KMS-11 (cell line): ENCODE data around the gene RBBP8NL.

ENCODE experiments used
- H2AFZ ChIP-seq: fragments of 200-600 bp; sonication (generic); 2 replicates; pipeline ENCODE4 v1.6.1; 2016; ENCODE audit warnings: antibody characterized with exemption, mixed run types, low read depth
- H3K27ac ChIP-seq: fragments of 200-600 bp; sonication (generic); 2 replicates; pipeline ENCODE4 v1.6.1; 2016; ENCODE audit warnings: mild to moderate bottlenecking, mixed run types
- H3K27me3 ChIP-seq: fragments of 200-600 bp; sonication (generic); 2 replicates; pipeline ENCODE4 v1.6.1; 2017; ENCODE audit warnings: mild to moderate bottlenecking, low read depth, mixed run types, moderate library complexity; ENCODE audit not compliant: insufficient read depth
- H3K36me3 ChIP-seq: fragments of 200-600 bp; sonication (generic); 2 replicates; pipeline ENCODE4 v1.6.1; 2017; ENCODE audit warnings: mild to moderate bottlenecking, mixed run types; ENCODE audit not compliant: insufficient read depth
- H3K4me1 ChIP-seq: fragments of 200-600 bp; sonication (generic); 2 replicates; pipeline ENCODE4 v1.6.1; 2016; ENCODE audit warnings: mild to moderate bottlenecking, low read depth, mixed run types; ENCODE audit not compliant: poor library complexity, severe bottlenecking
- H3K4me2 ChIP-seq: fragments of 200-600 bp; sonication (generic); 2 replicates; pipeline ENCODE4 v1.7.0; 2016; ENCODE audit warnings: mild to moderate bottlenecking, mixed run types
- H3K4me3 ChIP-seq: fragments of 200-600 bp; sonication (generic); IDR thresholded peaks from 2 replicates; pipeline ENCODE4 v1.6.1; 2017; ENCODE audit warnings: low read depth, low read length, mixed read lengths; ENCODE audit not compliant: insufficient read depth
- H3K79me2 ChIP-seq: fragments of 200-600 bp; sonication (generic); 2 replicates; pipeline ENCODE4 v1.6.1; 2016; ENCODE audit warnings: low read depth, mixed run types; ENCODE audit not compliant: insufficient read depth
- H3K9ac ChIP-seq: fragments of 200-600 bp; sonication (generic); 2 replicates; pipeline ENCODE4 v1.6.1; 2016; ENCODE audit warnings: mild to moderate bottlenecking, mixed run types
- H4K20me1 ChIP-seq: fragments of 200-600 bp; sonication (generic); 2 replicates; pipeline ENCODE4 v1.6.1; 2016; ENCODE audit warnings: mild to moderate bottlenecking, mixed run types; ENCODE audit not compliant: insufficient read depth
- TF ChIP-seq, protein P1 (sequence below): fragments of 200-600 bp; sonication (generic); conservative IDR thresholded peaks from 2 replicates; pipeline ENCODE4 v1.6.1; 2017; ENCODE audit warnings: low read depth, mild to moderate bottlenecking, antibody characterized with exemption, low read length, moderate library complexity, mixed read lengths

RBBP8NL gene

DNA sequence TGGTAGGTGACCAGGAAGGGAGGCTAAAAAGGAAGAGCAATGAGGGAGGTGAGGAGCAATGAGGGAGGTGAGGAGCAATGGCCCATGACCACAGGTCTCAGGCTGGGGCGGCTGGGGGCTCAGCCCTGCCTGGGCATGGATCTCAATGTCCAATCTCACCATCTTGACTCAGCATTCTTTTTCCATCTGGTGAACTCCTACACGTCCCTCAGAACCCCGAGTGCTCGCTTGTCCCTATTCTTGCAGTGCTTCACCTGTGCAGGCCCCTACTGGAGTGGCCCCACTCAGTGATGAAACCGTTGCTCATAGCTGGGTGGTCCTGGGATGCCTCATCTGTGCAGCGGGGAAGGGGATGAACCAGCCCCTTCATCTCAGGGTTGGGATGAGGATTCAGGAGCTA is 16.9 kb upstream of the RBBP8NL start:
- peaks cover 96% of the 10 kb centered on the region for H3K27me3 ChIP-seq
- no peak overlapping the region for H3K27ac ChIP-seq
- no peak overlapping the region for H3K9ac ChIP-seq
- H3K36me3 ChIP-seq = no peaks in the 10 kb centered on the region
- no peak overlapping the region for H2AFZ ChIP-seq
- no peaks in the 10 kb centered on the region for H3K79me2 ChIP-seq
- peaks cover 6% of the 10 kb centered on the region for H3K4me1 ChIP-seq
- no peak overlapping the region for H3K4me3 ChIP-seq
- H4K20me1 ChIP-seq = no peaks in the 10 kb centered on the region
- H3K4me2 ChIP-seq = no peak overlapping the region
- TF ChIP-seq, protein P1, sequence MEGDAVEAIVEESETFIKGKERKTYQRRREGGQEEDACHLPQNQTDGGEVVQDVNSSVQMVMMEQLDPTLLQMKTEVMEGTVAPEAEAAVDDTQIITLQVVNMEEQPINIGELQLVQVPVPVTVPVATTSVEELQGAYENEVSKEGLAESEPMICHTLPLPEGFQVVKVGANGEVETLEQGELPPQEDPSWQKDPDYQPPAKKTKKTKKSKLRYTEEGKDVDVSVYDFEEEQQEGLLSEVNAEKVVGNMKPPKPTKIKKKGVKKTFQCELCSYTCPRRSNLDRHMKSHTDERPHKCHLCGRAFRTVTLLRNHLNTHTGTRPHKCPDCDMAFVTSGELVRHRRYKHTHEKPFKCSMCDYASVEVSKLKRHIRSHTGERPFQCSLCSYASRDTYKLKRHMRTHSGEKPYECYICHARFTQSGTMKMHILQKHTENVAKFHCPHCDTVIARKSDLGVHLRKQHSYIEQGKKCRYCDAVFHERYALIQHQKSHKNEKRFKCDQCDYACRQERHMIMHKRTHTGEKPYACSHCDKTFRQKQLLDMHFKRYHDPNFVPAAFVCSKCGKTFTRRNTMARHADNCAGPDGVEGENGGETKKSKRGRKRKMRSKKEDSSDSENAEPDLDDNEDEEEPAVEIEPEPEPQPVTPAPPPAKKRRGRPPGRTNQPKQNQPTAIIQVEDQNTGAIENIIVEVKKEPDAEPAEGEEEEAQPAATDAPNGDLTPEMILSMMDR = no peak

DNA sequence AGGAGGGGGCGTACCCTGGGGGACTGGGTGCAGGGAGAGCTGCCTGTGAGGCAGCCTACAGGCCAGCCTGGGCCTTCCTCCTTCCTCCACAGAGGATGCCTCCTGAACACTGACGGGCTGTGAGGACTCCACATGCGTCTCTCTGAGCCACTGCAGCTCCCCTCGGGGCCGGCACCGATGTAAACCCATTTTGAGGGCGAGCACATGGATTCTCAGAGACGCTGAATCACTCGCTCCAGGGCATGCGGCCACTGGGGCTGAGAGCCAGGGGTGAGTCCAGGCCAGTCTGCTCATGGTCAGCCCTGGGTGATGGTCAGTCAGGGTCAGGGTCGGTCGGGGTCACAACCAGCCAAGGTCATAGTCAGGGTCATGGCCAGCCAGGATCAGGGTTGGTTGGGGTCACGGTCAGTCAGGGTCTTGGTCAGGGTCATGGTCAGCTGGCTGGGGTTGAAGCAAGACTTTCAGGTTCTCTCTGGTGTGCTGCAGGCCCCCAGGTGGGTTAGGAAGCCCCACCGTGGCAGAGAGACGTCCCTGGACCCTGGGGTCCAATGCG is 14.7 kb upstream of the RBBP8NL start:
- Histone ChIP-seq H2AFZ (no peak overlapping the region), H3K9ac (no peak overlapping the region), H3K36me3 (no peaks in the 10 kb centered on the region), H3K4me1 (no peaks in the 10 kb centered on the region), H3K4me2 (no peak overlapping the region), H3K4me3 (no peak overlapping the region), H3K79me2 (no peaks in the 10 kb centered on the region), H3K27me3 (peaks cover 96% of the 10 kb centered on the region), H3K27ac (no peak overlapping the region), H4K20me1 (no peaks in the 10 kb centered on the region)
- TF ChIP-seq, protein P1 = no peak

DNA sequence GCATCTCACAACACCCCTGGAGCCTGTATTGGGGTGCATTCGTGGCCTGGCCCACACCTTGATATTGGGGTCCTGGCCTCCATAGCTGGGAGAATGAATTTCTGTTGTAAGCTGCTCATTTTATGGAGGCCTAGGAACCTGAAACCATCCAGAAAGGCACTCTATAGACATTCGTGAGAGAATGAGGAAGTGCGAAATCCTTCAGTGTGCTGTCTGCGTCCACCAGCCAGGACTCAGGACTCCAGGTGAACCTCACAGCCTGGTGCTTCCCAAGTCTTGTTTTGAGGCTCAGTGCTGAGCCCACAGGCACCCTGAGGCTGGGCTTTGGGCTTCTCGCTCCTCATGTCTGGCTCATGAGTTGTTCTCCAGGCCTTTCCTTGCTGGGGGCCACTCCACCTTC is 11.9 kb upstream of the RBBP8NL start:
- Histone ChIP-seq H2AFZ (no peak overlapping the region), H3K27ac (no peak overlapping the region), H3K4me2 (no peak overlapping the region), H4K20me1 (no peaks in the 10 kb centered on the region), H3K4me1 (no peaks in the 10 kb centered on the region), H3K9ac (no peak overlapping the region), H3K79me2 (no peaks in the 10 kb centered on the region), H3K36me3 (no peaks in the 10 kb centered on the region), H3K4me3 (no peak overlapping the region), H3K27me3 (peaks cover 100% of the 10 kb centered on the region)
- TF ChIP-seq, protein P1 = no peak

DNA sequence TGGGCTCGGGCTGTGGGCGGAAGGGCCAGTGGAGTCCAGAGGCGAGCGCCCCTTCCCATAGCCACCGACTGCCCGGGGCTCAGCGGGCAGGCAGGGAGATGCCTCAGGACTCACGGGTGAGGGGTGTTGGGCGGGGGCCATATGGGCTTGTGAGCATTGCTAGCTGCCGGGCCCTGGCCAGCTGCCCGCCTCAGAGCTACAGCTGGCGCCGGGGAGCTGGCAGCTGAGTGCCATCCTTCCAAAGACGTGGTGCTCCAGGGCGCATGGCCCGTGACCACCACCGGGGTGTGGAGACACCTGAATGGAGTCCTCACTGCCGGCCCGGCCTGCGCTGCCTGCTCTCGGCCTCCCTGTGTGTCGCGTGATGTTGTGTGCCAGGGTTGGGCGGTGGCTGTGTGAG is 10.6 kb upstream of the RBBP8NL start:
- H3K4me3 ChIP-seq = no peak overlapping the region
- no peaks in the 10 kb centered on the region for H3K4me1 ChIP-seq
- no peaks in the 10 kb centered on the region for H4K20me1 ChIP-seq
- H3K9ac ChIP-seq = no peak overlapping the region
- H3K79me2 ChIP-seq = no peaks in the 10 kb centered on the region
- H3K36me3 ChIP-seq = no peaks in the 10 kb centered on the region
- H3K4me2 ChIP-seq = no peak overlapping the region
- H3K27ac ChIP-seq = no peak overlapping the region
- no peak overlapping the region for H2AFZ ChIP-seq
- H3K27me3 ChIP-seq = peaks cover 100% of the 10 kb centered on the region
- TF ChIP-seq, protein P1 = no peak
